PC-3 (cell line): ENCODE measurements around the gene PTH2. TPM values are rescaled to one million over a fixed set of nuclear protein-coding genes. Genes with fewer than 3 reads are reported as not detected.

Experiments used
- ATAC-seq: fragments of 200-7000 bp; cut with Tn5 transposase; 2 replicates; pipeline ENCODE4 v1.9.1; 2020; ENCODE audit warnings: mild to moderate bottlenecking, moderate library complexity
- BruUV-seq: library from RNA; stranded (reverse); fragments of 400-500 nt; replicated peaks from 2 replicates; lab custom pipeline; 2021; lab: Mats Ljungman, UMichigan
- CTCF ChIA-PET: fragments of 300-600 bp; sonication (Branson Sonifier 250); formaldehyde crosslinking; loops from one replicate; lab custom pipeline; 2022; ENCODE audit warnings: antibody characterized with exemption; lab: Charles Lee
- POLR2A ChIA-PET: fragments of 300-600 bp; sonication (Branson Sonifier 250); formaldehyde crosslinking; loops from one replicate; lab custom pipeline; 2022; ENCODE audit warnings: antibody characterized with exemption; ENCODE audit not compliant: unreplicated experiment; lab: Charles Lee
- DNase-seq: peaks from one replicate; pipeline ENCODE4 v3.0.0-alpha.2; 2015
- H2AFZ ChIP-seq: fragments of 300-600 bp; sonication (generic); 2 replicates; pipeline ENCODE4 v1.6.0; 2016; ENCODE audit warnings: antibody characterized with exemption, low read length
- H3F3A ChIP-seq: fragments of 300-600 bp; sonication (generic); one replicate; pipeline ENCODE4 v1.6.0; 2017; ENCODE audit warnings: antibody characterized with exemption, low read length, control low read depth, mild to moderate bottlenecking; ENCODE audit not compliant: unreplicated experiment
- H3K27ac ChIP-seq: fragments of 300-600 bp; sonication (generic); 2 replicates; pipeline ENCODE4 v1.5.1; 2016; ENCODE audit warnings: mild to moderate bottlenecking, low read length
- H3K27me3 ChIP-seq: fragments of 300-600 bp; sonication (generic); 2 replicates; pipeline ENCODE4 v1.6.1; 2016; ENCODE audit warnings: low read length, mixed read lengths
- H3K36me3 ChIP-seq: fragments of 300-600 bp; sonication (generic); 2 replicates; pipeline ENCODE4 v1.6.1; 2016; ENCODE audit warnings: low read depth, mixed run types, low read length, mixed read lengths
- H3K4me1 ChIP-seq: fragments of 300-600 bp; sonication (generic); 2 replicates; pipeline ENCODE4 v1.5.1; 2016; ENCODE audit warnings: low read length; ENCODE audit not compliant: insufficient read depth
- H3K4me2 ChIP-seq: fragments of 300-600 bp; sonication (generic); 2 replicates; pipeline ENCODE4 v1.6.0; 2016; ENCODE audit warnings: low read length
- H3K4me3 ChIP-seq: fragments of 300-600 bp; sonication (generic); 2 replicates; pipeline ENCODE4 v1.5.1; 2016; ENCODE audit warnings: mild to moderate bottlenecking, low read length, mixed read lengths
- H3K79me2 ChIP-seq: fragments of 300-600 bp; sonication (generic); 2 replicates; pipeline ENCODE4 v1.6.1; 2017; ENCODE audit warnings: low read length, mixed read lengths
- H3K9ac ChIP-seq: fragments of 300-600 bp; sonication (generic); 2 replicates; pipeline ENCODE4 v1.6.0; 2016; ENCODE audit warnings: mild to moderate bottlenecking, low read length
- H3K9me2 ChIP-seq: fragments of 300-600 bp; sonication (generic); replicated peaks from 2 replicates; pipeline ENCODE4 v1.6.1; 2016; ENCODE audit warnings: mixed run types, low read length, mixed read lengths
- H3K9me3 ChIP-seq: fragments of 300-600 bp; sonication (generic); 2 replicates; pipeline ENCODE4 v1.6.1; 2016; ENCODE audit warnings: low read length, mixed read lengths
- H4K20me1 ChIP-seq: fragments of 300-600 bp; sonication (generic); 2 replicates; pipeline ENCODE4 v1.6.1; 2016; ENCODE audit warnings: low read length, mixed read lengths
- CTCF ChIP-seq: fragments of 300-600 bp; sonication (generic); conservative IDR thresholded peaks from 2 replicates; pipeline ENCODE4 v1.5.1; 2017; ENCODE audit warnings: antibody characterized with exemption, low read depth, mild to moderate bottlenecking, low read length
- EZH2 ChIP-seq: fragments of 300-600 bp; sonication (generic); IDR thresholded peaks from one replicate; pipeline ENCODE4 v1.6.1; 2017; ENCODE audit warnings: antibody characterized with exemption, mild to moderate bottlenecking, low read length; ENCODE audit not compliant: unreplicated experiment
- EZH2phosphoT487 ChIP-seq: fragments of 300-600 bp; sonication (generic); IDR thresholded peaks from 2 replicates; pipeline ENCODE4 v1.6.1; 2018; ENCODE audit warnings: mild to moderate bottlenecking, antibody characterized with exemption, low read length, borderline replicate concordance
- intact Hi-C: fragments of 100-400 bp; cut with micrococcal nuclease; formaldehyde crosslinking; loops from 2 replicates; pipeline ENCODE4 v1.9.0; 2023
- total RNA-seq: library from RNA; depleted of rRNA; stranded (reverse); fragments of >200 nt; gene quantifications from 2 replicates; pipeline ENCODE4 v1.2.3, GENCODE V29; 2014

PTH2 gene
- total RNA-seq, 1 experiment from 2014 or later = not detected

- peak within 1 kb of the TSS; percentile 100; the same call in 1 of the 2 replicates for H2AFZ ChIP-seq
- POLR2A ChIA-PET = no interaction called here
Measured at GRCh38 chr19:49441210-49441959, 18.1 kb upstream of the PTH2 start, which contains the start of gene SLC17A7. SLC17A7 (minus strand) TSS chr19:49441527; CDS start chr19:49441379, 148 bp downstream.

GRCh38 chr19:49440439-49441209, 17.4 kb upstream of the PTH2 start:
- H3K9me3 ChIP-seq = no peaks in the 10 kb centered on the region
- no peaks in the 10 kb centered on the region for H4K20me1 ChIP-seq
- no TSS peak for BruUV-seq
- TF ChIP-seq EZH2 (peak; percentile 33), CTCF (no peak)
- no peak overlapping the region for H3K9ac ChIP-seq
- H3K4me2 ChIP-seq = 0 out of 2 replicates have a peak overlapping the region, but pooled peaks have one; percentile 32
- no peaks in the 10 kb centered on the region for H3K36me3 ChIP-seq
- no peaks in the 10 kb centered on the region for H3F3A ChIP-seq
- no peaks in the 10 kb centered on the region for H3K79me2 ChIP-seq
- peaks cover 60% of the 10 kb centered on the region for H3K27me3 ChIP-seq
- ATAC-seq (no peak), DNase-seq (no peak)
- H3K4me3 ChIP-seq = 0 out of 2 replicates have a peak overlapping the region, but pooled peaks have one; percentile 7
- H3K9me2 ChIP-seq = no peaks in the 10 kb centered on the region
- H3K27ac ChIP-seq = no peak overlapping the region
- CTCF ChIA-PET = no interaction called here
- intact Hi-C loops = no loop called here
- H3K4me1 ChIP-seq = no peaks in the 10 kb centered on the region
- H2AFZ ChIP-seq = no peak overlapping the region
- POLR2A ChIA-PET = no interaction called here

More at GRCh38 chr19:49441210-49441959, 18.1 kb upstream of the PTH2 start, which contains the start of gene SLC17A7:
- no peaks in the 10 kb centered on the region for H3K9me2 ChIP-seq
- no peaks in the 10 kb centered on the region for H3K9me3 ChIP-seq
- DNase-seq (peak; percentile 40), ATAC-seq (no peak)
- H3K36me3 ChIP-seq = no peaks in the 10 kb centered on the region
- no peaks in the 10 kb centered on the region for H3K4me1 ChIP-seq
- H4K20me1 ChIP-seq = no peaks in the 10 kb centered on the region
- H3K4me3 ChIP-seq = peak within 1 kb of the TSS; percentile 87
- H3F3A ChIP-seq = no peaks in the 10 kb centered on the region
- no TSS peak for BruUV-seq
- intact Hi-C loops = no loop called here
- CTCF ChIA-PET = interaction anchor here (0.6 kb wide), 1 partner anchor 79 kb away, joined by 4 read pairs; the partner anchor contains the start of gene TEAD2
- no peak within 1 kb of the TSS for H3K27ac ChIP-seq
- no peaks in the 10 kb centered on the region for H3K79me2 ChIP-seq
- peaks cover 56% of the 10 kb centered on the region for H3K27me3 ChIP-seq
- peak within 1 kb of the TSS; percentile 100 for H3K4me2 ChIP-seq
- no peak within 1 kb of the TSS for H3K9ac ChIP-seq
- no peak for TF ChIP-seq CTCF
- TF ChIP-seq EZH2 = no peak
- TF ChIP-seq EZH2phosphoT487 = no peak
